Activated CD4-positive, alpha-beta T cell treated with anti-CD3 and anti-CD28 coated beads, Interleukin-2, amount 50 U/mL, for 4 hours (primary cell): ENCODE data around the gene MGAT4A.
"Not testable (repeated sequence)": the region's sequence is repeated elsewhere in the genome, so short reads cannot be mapped to it uniquely, and the experiment has no call there.

Experiments
- DNase-seq, 2 experiments: peaks; one replicate each; pipeline ENCODE4 v3.0.0-alpha.2; 2020

MGAT4A gene

GRCh38 chr2:98598781-98599428, 132.0 kb downstream of the MGAT4A start:
- no peak for DNase-seq

- DNase-seq = not testable (repeated sequence)
Measured at GRCh38 chr2:98594665-98595064, 136.3 kb downstream of the MGAT4A start.

- no peak for DNase-seq
Measured at GRCh38 chr2:98592565-98592964, 138.4 kb downstream of the MGAT4A start.

- DNase-seq = no peak
Measured at GRCh38 chr2:98589489-98589888, 141.4 kb downstream of the MGAT4A start.

- DNase-seq = no peak
Measured at GRCh38 chr2:98588880-98589431, 142.0 kb downstream of the MGAT4A start.

GRCh38 chr2:98586551-98587140, 144.3 kb downstream of the MGAT4A start:
- no peak for DNase-seq

GRCh38 chr2:98585386-98585785, 145.5 kb downstream of the MGAT4A start:
- DNase-seq = no peak

- no peak for DNase-seq
Measured at GRCh38 chr2:98583816-98584618, 146.9 kb downstream of the MGAT4A start.

GRCh38 chr2:98583276-98583675, 147.7 kb downstream of the MGAT4A start:
- DNase-seq = no peak

GRCh38 chr2:98582523-98582922, 148.4 kb downstream of the MGAT4A start:
- DNase-seq = no peak

GRCh38 chr2:98580656-98581284, 150.2 kb downstream of the MGAT4A start:
- DNase-seq = no peak

- DNase-seq = no peak
Measured at GRCh38 chr2:98579926-98580325, 151.0 kb downstream of the MGAT4A start.

- no peak for DNase-seq
Measured at GRCh38 chr2:98578231-98578630, 152.7 kb downstream of the MGAT4A start.

GRCh38 chr2:98577313-98577712, 153.6 kb downstream of the MGAT4A start:
- no peak for DNase-seq

GRCh38 chr2:98576666-98577312, 154.1 kb downstream of the MGAT4A start:
- no peak for DNase-seq

GRCh38 chr2:98573426-98573825, 157.5 kb downstream of the MGAT4A start:
- no peak for DNase-seq

- no peak for DNase-seq
Measured at GRCh38 chr2:98572676-98573075, 158.3 kb downstream of the MGAT4A start.

GRCh38 chr2:98572211-98572610, 158.7 kb downstream of the MGAT4A start:
- DNase-seq = no peak

GRCh38 chr2:98571796-98572195, 159.1 kb downstream of the MGAT4A start:
- DNase-seq = no peak

- DNase-seq = no peak
Measured at GRCh38 chr2:98571121-98571701, 159.7 kb downstream of the MGAT4A start.

- no peak for DNase-seq
Measured at GRCh38 chr2:98570356-98570755, 160.6 kb downstream of the MGAT4A start.

- no peak for DNase-seq
Measured at GRCh38 chr2:98569915-98570314, 161.0 kb downstream of the MGAT4A start.
